ENCODE measurements around the gene TGFBR3. TPM values are rescaled to one million over a fixed set of nuclear protein-coding genes. Genes with fewer than 3 reads are reported as not detected.

Gene TGFBR3
- total and polyA plus RNA-seq, 7 donors, result 5.1 to 24.5 (median 8.9) TPM

DNA sequence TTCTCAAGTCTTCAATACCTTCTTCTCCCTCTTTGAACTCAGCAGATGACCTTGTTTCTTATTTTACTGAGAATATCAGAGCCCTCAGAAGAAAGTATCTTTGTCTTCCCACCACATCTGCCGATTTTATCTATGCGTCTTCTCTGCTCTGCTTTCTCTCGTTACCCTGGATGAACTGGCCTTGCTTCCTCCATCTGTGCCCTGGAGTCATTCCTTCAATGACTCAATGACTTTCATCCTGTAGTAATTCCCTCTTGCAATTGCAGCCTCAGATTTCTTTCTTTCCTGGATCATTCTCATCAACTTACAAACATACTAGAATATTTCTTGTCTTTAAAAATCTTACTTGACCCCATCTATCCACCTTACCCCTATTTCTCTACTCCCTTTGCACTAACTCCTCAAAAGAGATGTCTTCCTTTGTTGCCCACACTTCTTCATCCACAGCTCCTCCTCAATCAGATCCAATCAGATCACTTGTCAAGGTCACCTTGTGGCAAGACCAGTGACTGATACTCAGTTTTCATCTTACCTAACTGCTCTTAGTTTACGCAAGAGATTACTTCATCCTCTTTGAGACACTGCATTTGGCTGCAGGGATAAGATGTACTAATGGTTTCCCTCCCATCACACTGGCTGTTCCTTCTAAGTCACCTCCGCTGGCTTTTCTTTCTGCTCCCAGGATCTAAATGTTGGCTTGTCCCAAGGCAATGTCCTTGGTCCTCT, 8.2 kb upstream of the TGFBR3 start:
- H3K27me3 ChIP-seq (ENCODE audit: insufficient read depth in 3 of 3, low read length in 2 of 3), result no peaks in the 10 kb centered on the region
- H3K4me3 ChIP-seq, result no peak overlapping the region
- TF ChIP-seq, protein P1, sequence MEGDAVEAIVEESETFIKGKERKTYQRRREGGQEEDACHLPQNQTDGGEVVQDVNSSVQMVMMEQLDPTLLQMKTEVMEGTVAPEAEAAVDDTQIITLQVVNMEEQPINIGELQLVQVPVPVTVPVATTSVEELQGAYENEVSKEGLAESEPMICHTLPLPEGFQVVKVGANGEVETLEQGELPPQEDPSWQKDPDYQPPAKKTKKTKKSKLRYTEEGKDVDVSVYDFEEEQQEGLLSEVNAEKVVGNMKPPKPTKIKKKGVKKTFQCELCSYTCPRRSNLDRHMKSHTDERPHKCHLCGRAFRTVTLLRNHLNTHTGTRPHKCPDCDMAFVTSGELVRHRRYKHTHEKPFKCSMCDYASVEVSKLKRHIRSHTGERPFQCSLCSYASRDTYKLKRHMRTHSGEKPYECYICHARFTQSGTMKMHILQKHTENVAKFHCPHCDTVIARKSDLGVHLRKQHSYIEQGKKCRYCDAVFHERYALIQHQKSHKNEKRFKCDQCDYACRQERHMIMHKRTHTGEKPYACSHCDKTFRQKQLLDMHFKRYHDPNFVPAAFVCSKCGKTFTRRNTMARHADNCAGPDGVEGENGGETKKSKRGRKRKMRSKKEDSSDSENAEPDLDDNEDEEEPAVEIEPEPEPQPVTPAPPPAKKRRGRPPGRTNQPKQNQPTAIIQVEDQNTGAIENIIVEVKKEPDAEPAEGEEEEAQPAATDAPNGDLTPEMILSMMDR (IDR thresholded peaks at IDR 0.05), result no peak
- DNase-seq (no peak), ATAC-seq (peak in 3 of 4 donors; percentile 28 to 58 (median 50))
- H3K9me3 ChIP-seq, result no peaks in the 10 kb centered on the region
- H3K36me3 ChIP-seq (ENCODE audit: insufficient read depth in 1 of 2, low read depth in 1 of 2), result no peaks in the 10 kb centered on the region
- 89 to 91% (median 90%) methylated on average over 5 of the region's 5 CpGs for WGBS, 3 donors
- H3K4me1 ChIP-seq, result peaks cover 14% of the 10 kb centered on the region
- H3K27ac ChIP-seq, result no peak overlapping the region
- intact Hi-C loops (cut with DNase I), result no loop called here

DNA sequence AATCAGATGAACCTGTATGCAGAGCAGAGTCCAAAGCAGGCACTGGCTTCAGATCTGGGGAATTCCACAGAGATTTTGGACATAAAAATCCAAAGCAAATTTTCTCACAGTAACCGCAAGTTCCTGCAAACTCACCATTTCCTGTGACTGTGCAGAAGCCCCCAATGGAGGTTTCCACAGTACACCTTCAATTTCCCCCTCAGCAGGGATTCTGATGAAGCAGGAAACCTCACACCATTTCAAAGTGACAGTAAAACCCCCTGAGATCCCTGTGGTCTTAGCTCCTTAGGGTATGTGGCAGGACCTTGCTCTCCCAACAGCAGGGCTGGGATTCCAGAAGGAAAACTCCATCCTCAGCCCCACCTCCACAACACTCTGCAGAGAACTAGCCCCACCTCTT, 6.0 kb upstream of the TGFBR3 start:
- H3K9me3 ChIP-seq, result no peaks in the 10 kb centered on the region
- ATAC-seq, result no peak
- WGBS, 3 donors, result 62 to 74% (median 68%) methylated on average over 1 of the region's 1 CpG
- no peak for DNase-seq
- H3K27ac ChIP-seq, result no peak overlapping the region
- no peaks in the 10 kb centered on the region for H3K27me3 ChIP-seq (ENCODE audit: insufficient read depth in 3 of 3, low read length in 2 of 3)
- no peaks in the 10 kb centered on the region for H3K36me3 ChIP-seq (ENCODE audit: insufficient read depth in 1 of 2, low read depth in 1 of 2)
- TF ChIP-seq, protein P1 (IDR thresholded peaks at IDR 0.05), result no peak
- H3K4me1 ChIP-seq, result peaks cover 3% of the 10 kb centered on the region
- intact Hi-C loops (cut with DNase I), result no loop called here
- no peak overlapping the region for H3K4me3 ChIP-seq

DNA sequence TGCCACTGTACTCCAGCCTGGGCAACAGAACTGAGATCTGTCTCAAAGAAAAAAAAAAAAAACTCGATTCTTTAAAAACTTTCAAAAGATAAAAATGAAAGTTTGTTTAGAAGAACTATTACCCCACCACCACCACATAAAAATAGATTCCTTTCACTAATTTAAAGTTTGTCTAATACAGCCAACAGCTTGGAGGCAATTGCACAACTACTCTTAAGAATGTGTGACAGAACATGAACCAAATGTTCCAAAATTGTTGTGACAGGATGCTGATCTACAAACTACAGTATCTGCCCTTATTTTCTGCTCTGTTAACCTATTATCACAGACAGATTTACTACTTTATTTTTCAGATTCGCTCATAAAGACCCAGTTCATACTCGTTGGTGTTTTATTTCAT, 5.5 kb upstream of the TGFBR3 start:
- no peak overlapping the region for H3K4me3 ChIP-seq
- DNase-seq (no peak), ATAC-seq (peak in 2 of 4 donors; percentile 26 to 43)
- H3K27ac ChIP-seq, result no peak overlapping the region
- no peaks in the 10 kb centered on the region for H3K27me3 ChIP-seq (ENCODE audit: insufficient read depth in 3 of 3, low read length in 2 of 3)
- no peaks in the 10 kb centered on the region for H3K36me3 ChIP-seq (ENCODE audit: insufficient read depth in 1 of 2, low read depth in 1 of 2)
- no peaks in the 10 kb centered on the region for H3K4me1 ChIP-seq
- no peaks in the 10 kb centered on the region for H3K9me3 ChIP-seq
- intact Hi-C loops (cut with DNase I), result no loop called here
- TF ChIP-seq, protein P1 (IDR thresholded peaks at IDR 0.05), result no peak
- WGBS, 3 donors, result 39 to 57% (median 44%) methylated on average over 3 of the region's 3 CpGs

DNA sequence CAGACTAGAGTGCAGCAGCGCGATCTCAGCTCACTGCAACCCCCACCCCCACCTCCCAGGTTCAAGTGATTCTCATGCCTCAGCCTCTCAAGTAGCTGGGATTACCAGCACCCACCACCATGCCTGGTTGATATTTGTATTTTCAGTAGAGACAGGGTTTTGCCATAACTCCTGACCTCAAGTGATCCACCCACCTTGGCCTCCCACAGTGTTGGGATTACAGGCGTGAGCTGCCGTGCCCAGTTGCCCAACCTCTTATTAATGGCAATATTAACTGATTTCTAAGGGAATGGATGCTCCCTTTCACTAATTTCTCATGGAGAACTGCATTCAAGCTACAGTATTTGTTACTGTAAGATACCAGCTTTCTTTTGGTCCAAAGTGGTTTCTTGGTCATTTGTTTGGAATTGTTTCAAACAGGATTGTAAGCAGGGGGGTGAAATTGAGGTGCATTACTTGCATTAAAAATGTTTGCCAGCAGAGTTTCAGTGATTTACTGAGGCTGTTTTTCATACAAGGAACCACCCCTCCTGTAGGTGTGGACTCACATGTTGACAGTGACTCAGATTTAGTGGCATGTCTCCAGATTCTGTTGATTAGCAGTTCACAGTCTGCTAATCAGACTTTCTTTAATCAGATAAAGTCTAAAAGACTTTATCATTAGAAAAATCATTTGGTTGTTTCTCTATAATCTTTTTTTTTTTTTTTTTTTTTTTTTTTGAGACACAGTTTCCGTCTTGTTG, 3.9 kb upstream of the TGFBR3 start:
- WGBS, 3 donors, result 80 to 91% (median 86%) methylated on average over 5 of the region's 5 CpGs
- intact Hi-C loops (cut with DNase I), result loop anchor here in 1 of 2 donors (5.0 kb wide), 1 partner anchor 43 kb away; no protein-coding TSS in a partner anchor
- no peaks in the 10 kb centered on the region for H3K4me1 ChIP-seq
- no peak for ATAC-seq
- no peaks in the 10 kb centered on the region for H3K27me3 ChIP-seq (ENCODE audit: insufficient read depth in 3 of 3, low read length in 2 of 3)
- no peaks in the 10 kb centered on the region for H3K36me3 ChIP-seq (ENCODE audit: insufficient read depth in 1 of 2, low read depth in 1 of 2)
- no peaks in the 10 kb centered on the region for H3K9me3 ChIP-seq
- TF ChIP-seq, protein P1 (IDR thresholded peaks at IDR 0.05), result no peak
- H3K4me3 ChIP-seq, result no peak overlapping the region
- H3K27ac ChIP-seq, result no peak overlapping the region
- no peak for DNase-seq

Measured in psoas muscle (tissue), 8 donors.